GM18858 (cell line): ENCODE measurements around the gene LZIC.

Experiments used
- ATAC-seq: cut with Tn5 transposase; IDR thresholded peaks from one replicate; pipeline ENCODE4 v1.9.1; 2021; ENCODE audit not compliant: unreplicated experiment

The LZIC gene

DNA sequence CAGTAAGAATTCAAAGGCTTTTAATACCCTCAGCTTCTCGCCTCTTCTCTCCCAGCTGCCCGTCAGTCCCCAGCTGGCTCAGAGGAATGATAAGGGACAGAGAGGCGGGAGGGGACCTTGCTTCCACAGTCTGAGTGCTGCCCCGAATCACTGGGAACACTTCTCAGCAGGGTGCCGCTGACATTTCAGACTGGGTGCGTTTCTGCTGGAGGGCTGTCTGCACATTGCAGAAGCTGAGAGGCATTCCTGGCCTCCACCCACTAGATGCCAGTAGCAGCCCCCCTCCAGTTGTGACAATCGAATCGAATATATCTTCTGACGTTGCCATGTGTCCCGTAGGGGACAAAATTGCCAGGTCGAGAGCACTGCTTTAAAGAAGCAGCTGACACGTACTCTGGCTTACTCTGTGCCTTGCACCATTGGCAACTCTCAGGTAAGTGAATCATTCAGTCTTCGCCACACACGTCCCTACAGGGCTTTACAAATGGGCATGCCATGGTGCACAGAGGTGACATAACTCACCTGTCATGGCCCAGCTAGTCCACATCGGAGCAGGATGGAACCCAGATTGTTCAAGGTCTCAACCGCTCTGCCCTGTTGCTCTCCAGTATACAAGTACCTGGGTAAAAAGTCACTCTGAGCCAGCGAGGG is 57.0 kb downstream of the LZIC start:
- no peak for ATAC-seq

DNA sequence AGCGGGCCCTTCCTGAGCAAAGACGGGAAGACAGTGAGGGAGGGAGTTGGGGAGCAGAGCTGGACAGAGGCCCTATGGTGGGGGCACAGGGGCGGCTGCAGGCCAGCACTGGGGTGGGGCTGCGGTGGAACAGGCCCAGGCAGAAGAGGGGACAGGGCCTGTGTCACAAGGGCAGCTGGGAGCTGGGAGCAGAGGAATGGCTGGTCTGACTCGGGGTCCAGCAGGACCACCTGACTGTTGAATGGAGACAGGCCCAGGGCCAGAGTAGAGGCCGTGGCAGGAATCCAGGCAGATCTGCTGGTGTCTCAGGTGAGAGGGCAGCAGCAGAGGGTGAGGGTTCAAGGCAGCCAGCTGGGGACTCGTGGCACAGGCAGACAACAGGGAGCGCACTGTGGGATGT is 58.4 kb downstream of the LZIC start:
- no peak for ATAC-seq

DNA sequence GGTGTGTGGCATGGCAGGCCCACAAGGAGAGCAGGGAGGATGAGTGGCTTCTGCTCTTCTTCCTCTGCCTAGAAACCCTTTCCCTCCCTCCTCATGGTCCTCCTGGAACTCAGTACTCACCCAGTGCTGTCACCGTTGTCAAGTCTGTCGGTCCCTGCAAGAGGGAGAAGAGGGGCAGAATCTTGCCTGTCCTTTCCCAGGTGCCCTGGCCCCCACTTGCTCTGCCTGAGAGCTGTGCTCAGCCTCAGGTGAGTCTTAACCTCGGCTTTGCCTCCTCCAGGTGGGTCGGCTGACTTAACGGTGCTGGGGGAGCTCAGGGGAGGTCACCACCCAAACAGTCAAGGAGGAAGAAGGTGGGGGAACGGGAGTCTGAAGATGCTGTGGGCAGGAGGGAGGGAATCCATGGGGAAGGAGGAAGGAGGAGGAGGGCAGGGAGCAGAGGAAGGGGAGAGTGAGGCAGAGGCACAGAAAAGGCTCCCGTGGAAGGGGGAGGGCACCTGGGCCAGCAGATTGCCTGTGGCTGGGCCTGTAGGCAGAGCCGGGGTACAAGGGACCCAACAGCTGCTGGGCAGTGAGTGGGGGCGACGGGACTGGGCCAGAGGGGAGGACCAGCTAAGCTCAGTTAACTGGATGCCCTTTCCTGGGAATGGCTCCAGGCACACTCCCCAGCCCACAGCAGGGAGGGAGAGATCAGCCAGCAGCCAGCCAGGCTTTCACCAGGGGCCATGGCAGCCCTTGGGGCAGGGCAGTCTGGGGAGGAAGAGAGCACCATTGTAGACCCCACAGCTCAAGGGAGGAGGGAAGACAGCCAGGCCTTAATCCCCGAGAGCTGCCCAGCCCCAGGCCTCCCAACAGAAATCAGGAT is 59.4 kb downstream of the LZIC start:
- ATAC-seq: no peak

DNA sequence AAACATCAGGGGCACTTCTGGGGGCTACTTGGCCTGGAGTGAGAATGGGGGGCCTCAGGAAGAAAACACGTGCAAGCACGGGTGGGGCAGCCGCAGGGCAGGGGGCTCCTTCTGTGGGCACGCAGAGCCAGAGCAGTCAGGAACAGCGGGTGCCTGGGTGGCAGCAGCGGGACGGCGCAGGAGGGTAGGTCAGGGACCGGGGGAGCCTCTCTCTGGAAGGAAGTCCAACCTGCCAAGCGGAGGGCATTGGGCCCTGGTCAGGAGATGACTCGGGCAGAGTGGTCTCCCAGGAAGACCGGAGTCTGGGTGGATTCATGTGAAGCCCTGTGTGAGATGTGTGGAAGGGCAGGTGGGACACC is 60.3 kb downstream of the LZIC start:
- no peak for ATAC-seq

DNA sequence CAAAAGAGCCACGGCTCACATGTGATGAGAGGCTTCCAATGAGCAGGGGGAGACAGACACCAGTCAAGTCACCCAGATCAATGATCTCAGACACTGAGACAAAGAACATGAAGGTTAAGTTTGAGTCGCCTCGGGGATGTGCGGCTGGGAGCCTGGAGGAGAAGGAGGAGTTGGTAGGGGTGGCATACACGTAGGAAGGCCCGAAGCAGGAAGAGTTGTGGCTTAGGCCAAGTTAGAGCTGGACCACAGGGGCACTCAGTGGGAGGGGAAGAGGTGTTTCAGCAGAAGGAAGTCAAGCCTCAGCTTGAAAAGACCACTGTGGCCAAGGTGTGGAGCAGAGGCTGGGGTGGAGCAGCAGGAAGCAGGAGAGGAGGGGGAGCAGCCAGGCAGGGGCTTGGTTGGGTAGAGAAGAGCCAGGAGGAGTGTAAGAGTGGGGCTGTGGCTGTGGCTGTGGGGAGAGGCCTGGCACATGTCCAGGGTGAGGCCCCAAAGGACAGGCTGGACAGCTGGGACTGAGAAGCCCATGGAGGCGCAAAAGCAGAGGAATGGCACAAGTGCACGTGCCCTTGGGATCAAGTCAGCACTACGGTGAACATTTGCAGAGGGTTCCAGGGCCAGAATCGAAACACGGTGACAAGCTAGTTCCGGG is 60.8 kb downstream of the LZIC start:
- no peak for ATAC-seq

DNA sequence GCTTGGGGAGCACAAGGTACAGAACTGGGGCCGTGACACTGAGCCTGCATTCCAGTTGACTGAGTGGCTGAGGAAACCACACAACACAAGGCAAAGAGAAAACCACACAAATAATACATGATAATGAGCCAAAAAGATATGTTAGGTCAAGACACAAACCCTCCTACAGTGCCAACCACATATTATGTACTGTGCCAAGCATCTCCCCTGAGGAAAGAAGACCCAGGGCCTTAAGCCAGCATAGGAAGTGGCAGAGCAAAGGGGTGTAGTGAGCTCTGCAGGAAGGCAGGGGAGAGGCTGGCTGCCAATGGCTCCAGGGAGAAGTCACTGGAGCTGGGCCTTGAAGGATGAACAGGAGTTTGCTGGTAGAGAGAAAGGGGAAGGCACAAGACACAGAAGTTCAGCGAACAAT is 61.3 kb downstream of the LZIC start:
- ATAC-seq: no peak
